Measurements from ENCODE around the gene SLC35G4. TPM values are rescaled to one million over a fixed set of nuclear protein-coding genes. Genes with fewer than 3 reads are reported as not detected.
"Not testable (repeated sequence)": the region's sequence is repeated elsewhere in the genome, so short reads cannot be mapped to it uniquely, and the experiment has no call there.

Gene SLC35G4
- total RNA-seq, 1 donor from 2014 or later = not detected

GRCh38 chr18:11608618-11609017 lies 778 bp upstream of the SLC35G4 start:
- intact Hi-C loops (cut with micrococcal nuclease); ATAC-seq; DNase-seq: not testable (repeated sequence)

- DNase-seq; intact Hi-C loops (cut with micrococcal nuclease); ATAC-seq: not testable (repeated sequence)
These were observed 3.7 kb downstream of the SLC35G4 start for GRCh38 chr18:11613073-11613472.

- ATAC-seq; DNase-seq; intact Hi-C loops (cut with micrococcal nuclease): not testable (repeated sequence)
These were observed 4.2 kb downstream of the SLC35G4 start for GRCh38 chr18:11613611-11614010.

- DNase-seq; intact Hi-C loops (cut with micrococcal nuclease): not testable (repeated sequence)
These were observed 4.6 kb downstream of the SLC35G4 start for GRCh38 chr18:11614042-11614441.

GRCh38 chr18:11614981-11615380 lies 5.6 kb downstream of the SLC35G4 start:
- intact Hi-C loops (cut with micrococcal nuclease); ATAC-seq; DNase-seq: not testable (repeated sequence)

More at GRCh38 chr18:11614042-11614441, 4.6 kb downstream of the SLC35G4 start:
- ATAC-seq = not testable (repeated sequence)

- intact Hi-C loops (cut with micrococcal nuclease); DNase-seq; ATAC-seq: not testable (repeated sequence)
These were observed 37.9 kb downstream of the SLC35G4 start for GRCh38 chr18:11647310-11647709.

- intact Hi-C loops (cut with micrococcal nuclease); DNase-seq; ATAC-seq: not testable (repeated sequence)
These were observed 38.4 kb downstream of the SLC35G4 start for GRCh38 chr18:11647804-11648203.

GRCh38 chr18:11649839-11650238 lies 40.4 kb downstream of the SLC35G4 start:
- intact Hi-C loops (cut with micrococcal nuclease) = no loop called here
- DNase-seq = no peak
- ATAC-seq = no peak

- intact Hi-C loops (cut with micrococcal nuclease) = no loop called here
- no peak for ATAC-seq
- no peak for DNase-seq
These were observed 42.5 kb downstream of the SLC35G4 start for GRCh38 chr18:11651899-11652298.

- DNase-seq (no peak), ATAC-seq (no peak)
- intact Hi-C loops (cut with micrococcal nuclease) = no loop called here
These were observed 44.1 kb downstream of the SLC35G4 start for GRCh38 chr18:11653521-11653920.

- peak; percentile 68 for DNase-seq
- ATAC-seq = peak; percentile 64
- intact Hi-C loops (cut with micrococcal nuclease) = no loop called here
These were observed 45.6 kb downstream of the SLC35G4 start for GRCh38 chr18:11654736-11655605.

- intact Hi-C loops (cut with micrococcal nuclease) = no loop called here
- DNase-seq = no peak
- no peak for ATAC-seq
These were observed 46.2 kb downstream of the SLC35G4 start for GRCh38 chr18:11655606-11655932.

- intact Hi-C loops (cut with micrococcal nuclease) = no loop called here
- DNase-seq (no peak), ATAC-seq (no peak)
These were observed 47.8 kb downstream of the SLC35G4 start for GRCh38 chr18:11657152-11657551.

- ATAC-seq (no peak), DNase-seq (no peak)
- intact Hi-C loops (cut with micrococcal nuclease) = no loop called here
These were observed 48.2 kb downstream of the SLC35G4 start for GRCh38 chr18:11657554-11657953.

GRCh38 chr18:11658019-11658418 lies 48.6 kb downstream of the SLC35G4 start:
- intact Hi-C loops (cut with micrococcal nuclease) = no loop called here
- ATAC-seq (no peak), DNase-seq (no peak)

GRCh38 chr18:11658989-11659388 lies 49.6 kb downstream of the SLC35G4 start:
- intact Hi-C loops (cut with micrococcal nuclease) = no loop called here
- DNase-seq = no peak
- ATAC-seq = no peak

Small RNA genes lying within 50 kb of the gene (microRNA-seq; reads per million reads assigned to microRNA genes)
- gene MIR7153 (ENCODE audit: borderline number of aligned reads) = not detected

Other genes starting within 250 kb of the SLC35G4 start
- 5.1 TPM for gene GNAL, start 79.7 kb downstream of the SLC35G4 start, total RNA-seq
- 30.1 TPM for gene CHMP1B, start 241.8 kb downstream of the SLC35G4 start, total RNA-seq

Measured in left ventricle myocardium superior (tissue), 1 donor.